GM18508 (cell line): ENCODE data around the gene GALNT18.

Source experiments
- ATAC-seq: cut with Tn5 transposase; IDR thresholded peaks from one replicate; pipeline ENCODE4 v1.9.1; 2021; ENCODE audit warnings: moderate number of reproducible peaks; ENCODE audit not compliant: insufficient read depth, unreplicated experiment

GALNT18 gene

DNA sequence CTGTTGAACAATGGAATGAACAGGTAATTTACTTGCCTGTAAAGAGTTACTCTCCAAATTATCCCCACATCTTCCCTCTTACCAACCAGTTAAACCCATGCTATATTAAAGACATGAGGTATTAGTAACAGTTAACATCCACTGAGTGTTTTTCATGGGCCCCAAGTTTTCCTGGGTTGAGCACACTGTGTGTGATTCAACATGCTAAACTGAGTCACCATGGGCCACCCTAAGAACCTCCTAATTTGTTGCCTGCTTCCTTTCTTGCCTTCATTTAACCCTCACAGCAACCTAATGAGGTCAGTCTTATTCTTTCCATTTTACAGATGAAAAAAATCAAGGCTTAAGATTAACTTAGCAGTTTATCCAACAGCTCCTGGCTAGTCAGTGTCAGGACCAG lies 51.0 kb downstream of the GALNT18 start:
- ATAC-seq: no peak

DNA sequence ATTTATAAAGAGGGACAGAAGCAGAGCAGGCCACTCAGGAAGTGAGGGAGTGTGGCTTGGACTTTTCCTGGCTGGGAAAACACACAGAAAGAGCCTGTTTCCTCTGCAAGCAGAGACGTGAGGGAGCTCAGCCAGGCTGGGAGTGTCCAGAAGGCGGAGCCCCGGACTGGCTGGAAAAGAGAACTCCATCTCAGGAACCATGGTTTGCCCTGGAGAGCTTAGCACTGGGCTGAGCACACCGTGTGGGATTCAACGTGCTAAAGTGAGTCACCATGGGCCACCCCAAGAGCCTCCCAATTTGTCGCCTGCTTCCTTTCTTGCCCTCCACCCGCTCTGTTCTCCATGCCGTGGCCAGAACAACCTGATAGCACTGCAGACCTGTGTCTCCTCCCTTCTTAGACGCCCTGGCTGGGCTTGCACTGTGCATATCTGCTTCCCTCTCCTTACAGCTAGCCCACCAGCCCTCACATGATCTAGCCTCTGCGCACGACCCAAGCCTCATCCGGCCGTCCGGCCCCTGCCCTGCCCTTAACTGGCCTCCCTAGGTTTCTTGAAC lies 51.8 kb downstream of the GALNT18 start:
- no peak for ATAC-seq

DNA sequence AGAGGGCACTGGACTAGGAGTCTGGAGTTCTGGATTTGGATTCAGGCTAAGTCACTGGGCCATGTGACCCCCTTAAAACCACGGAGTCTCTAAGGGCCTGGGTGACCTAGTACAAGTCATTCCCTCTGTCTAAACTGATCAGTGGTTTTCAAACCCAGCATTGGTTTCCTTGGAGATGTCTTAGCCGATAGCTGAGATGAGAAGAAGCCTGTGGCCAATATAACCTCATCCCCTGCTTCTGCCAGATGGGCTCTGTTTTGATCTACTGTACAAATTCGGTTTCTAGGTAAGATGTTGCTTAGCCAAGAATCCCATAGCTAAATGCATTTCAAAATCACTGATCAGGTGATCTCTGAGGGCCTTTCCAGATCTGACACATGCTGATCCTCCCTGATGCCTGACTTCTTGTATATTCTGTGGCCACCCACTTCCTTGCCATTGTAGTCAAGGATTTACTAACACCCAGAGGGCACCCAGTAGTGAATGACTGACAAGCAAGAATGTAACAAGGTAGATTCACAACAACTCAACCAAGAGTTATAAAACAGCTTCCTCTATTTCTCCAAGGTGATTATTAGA lies 53.1 kb downstream of the GALNT18 start:
- ATAC-seq: no peak

DNA sequence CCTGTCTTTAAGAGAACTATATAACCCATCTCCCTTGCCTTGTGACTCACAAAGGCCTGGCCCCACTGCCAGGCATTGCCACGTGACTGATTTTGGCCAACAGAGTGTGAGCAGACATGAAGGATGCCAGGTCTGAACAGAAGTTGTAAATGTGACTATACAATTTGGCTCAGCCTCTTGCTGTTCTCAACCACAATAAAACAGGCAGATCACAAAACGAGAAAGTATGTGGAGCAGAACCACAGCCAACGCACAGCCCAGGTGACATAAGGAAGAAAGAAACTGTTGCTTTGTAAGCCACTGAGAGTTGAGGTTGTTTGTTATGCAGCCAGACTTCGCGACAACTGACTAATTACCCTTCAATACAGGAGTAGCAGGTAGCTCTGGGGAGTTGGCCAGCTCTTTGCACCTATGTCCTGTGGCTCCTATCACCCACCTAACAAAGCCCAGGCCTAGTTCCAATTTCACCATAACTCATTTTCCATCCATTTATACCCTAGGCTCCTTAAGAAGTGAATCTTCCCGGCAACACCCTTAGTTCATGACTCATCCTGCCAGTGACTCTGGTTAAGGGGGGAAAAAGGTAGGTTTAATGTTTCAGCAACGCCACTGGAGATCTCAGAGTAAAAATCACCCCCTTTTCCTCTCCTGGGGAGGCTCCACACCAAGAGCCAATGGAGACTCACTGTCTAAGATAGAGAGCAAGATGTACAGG lies 53.7 kb downstream of the GALNT18 start:
- ATAC-seq: no peak

DNA sequence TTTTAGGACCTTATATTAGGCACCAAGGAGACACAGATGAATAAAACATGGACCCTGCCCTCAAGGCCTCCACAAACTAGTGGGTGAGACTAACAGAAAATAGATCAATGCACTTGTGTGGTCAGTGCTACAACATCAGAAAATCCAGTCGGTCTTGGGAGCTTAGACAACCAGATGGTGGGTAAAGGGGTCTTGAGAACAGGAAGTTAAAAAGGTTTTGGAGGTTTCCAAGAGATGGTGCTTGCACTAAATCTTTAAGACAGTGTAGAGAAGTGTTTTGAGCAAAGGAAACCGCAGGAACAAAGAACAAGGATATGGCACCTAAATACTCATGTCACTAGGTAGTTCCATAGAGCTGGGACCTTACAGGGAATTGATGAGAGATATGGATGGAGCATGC lies 56.2 kb downstream of the GALNT18 start:
- ATAC-seq: no peak

DNA sequence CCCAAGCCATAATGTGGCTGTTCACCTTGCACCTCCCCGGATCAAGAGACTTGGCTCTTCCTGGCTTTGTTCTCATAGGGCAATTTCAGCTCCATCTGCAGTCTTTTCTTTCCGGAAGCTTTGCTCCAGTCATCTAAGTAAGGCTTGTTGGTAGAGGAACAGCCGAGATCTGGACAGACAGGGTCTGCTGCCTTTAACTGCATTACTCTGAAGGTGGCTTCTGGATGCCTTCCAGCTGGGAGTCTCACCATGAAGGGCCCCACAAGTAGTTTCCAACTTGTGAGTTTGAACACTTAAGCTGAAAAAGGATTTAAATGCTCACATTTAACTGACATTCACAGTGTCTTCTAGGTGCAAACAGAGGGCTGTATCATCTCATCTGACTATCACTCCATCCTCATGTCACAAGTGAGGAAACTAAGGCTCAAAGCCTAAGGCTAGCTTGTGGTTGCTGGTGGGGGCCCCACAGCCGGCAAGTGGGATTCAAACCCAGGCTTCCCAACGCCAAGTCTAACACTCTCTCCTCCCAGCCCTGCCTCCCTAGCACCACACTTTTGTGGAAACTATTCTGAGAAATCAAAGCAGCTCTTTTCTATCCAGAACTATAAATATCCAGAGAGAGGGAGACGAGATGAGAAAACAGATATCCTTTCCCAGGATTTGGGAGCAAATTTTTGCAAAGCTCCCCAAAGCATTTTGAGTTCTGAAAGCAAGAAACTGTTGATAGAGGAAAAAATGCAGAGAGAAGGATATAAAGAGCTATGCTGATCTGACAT lies 58.4 kb downstream of the GALNT18 start:
- no peak for ATAC-seq

DNA sequence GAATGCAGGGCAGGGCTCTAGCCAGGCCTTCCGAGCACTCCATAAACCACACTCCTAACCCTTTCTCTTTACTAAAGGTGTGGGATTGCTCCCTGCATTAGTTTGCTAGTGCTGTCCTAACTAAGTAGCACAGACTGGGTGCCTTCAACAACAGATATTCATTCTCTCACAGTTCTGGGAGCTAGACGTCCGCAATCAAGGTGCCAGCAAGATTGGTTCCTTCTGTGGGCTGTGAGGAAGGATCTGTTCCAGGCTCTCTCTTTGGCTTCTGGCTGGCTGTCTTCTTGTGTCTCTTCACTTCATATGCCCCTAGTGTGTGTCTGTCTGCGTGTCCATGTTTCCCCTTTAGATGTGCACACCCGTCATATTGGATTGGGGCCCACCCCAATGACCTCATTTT lies 59.8 kb downstream of the GALNT18 start:
- ATAC-seq: no peak

DNA sequence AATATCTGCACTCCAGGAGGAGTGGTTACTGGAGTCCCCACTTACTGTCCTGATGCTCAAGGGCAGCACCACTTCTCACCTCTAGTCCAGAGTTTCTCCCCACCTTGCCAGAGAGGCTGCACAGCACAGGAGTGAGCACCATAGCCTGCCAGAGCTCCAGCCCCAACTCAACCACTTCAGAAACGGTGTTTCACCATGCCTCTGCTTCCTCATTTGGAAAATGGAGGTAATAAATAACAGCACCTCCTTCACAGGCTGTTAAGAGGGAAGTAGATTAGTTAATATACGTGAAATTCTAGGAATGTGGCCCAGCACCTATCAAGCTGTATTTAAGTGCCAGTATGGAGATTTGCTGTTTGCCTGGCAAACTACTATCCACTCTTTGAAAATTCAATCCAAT lies 63.0 kb downstream of the GALNT18 start:
- ATAC-seq: no peak

DNA sequence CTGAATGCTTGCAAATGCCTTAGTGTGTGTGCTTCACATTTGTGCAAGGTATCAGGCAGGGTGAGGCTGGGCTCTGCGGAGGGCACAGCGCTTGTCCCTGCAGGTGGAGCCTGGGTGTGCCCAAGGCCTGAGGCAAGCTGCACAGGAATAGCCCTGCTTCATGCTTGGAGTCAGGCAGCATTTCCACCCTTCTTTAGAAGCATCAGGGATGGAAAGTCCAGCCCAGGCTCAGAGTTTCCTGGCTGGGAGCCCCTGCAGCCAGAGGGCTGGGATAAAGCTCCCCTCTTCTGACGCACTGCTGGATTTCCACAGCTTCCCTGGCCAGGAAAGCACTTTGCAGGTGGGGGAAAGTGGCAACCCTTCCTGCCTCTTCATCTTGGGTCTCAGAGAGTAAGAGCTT lies 63.4 kb downstream of the GALNT18 start:
- ATAC-seq: no peak

DNA sequence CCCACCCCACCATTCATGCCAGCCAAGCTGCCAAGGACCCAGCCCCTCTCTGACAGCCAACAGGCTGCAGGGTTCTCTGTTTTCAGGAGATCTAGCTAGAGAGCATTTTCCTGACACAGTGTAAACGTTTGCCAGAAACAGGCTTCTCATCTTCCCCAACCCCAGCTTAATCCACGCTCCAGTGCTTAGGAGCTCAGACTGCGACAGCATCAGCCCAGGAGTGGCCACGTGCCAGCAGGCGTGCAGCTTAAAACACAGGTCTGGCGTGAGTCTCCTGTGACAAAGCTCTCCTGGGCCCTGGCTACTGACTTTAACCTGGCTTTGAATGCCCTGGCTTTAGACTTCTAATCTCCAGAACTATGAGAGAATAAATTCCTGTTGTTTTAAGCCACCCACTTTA lies 66.6 kb downstream of the GALNT18 start:
- ATAC-seq: no peak

DNA sequence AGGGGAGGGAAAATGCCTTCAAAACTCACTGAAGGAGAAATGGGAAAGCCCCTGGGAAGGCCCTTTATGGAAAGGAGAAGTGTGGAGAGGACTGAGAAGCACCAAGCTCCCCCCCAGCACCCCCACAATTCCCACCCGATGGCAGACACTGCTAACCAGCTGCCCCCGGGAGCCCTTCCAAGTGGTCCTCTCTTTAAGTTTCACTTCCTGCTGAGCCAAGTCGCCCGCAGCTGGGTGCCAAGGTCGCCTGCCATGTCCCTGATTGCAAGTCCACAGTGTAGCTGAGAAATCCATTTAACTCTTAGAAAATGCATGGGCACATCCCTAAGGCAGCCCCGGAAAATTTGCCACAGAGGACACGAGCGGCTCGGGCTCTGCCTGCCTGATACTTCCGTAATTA lies 68.2 kb downstream of the GALNT18 start:
- ATAC-seq: no peak

DNA sequence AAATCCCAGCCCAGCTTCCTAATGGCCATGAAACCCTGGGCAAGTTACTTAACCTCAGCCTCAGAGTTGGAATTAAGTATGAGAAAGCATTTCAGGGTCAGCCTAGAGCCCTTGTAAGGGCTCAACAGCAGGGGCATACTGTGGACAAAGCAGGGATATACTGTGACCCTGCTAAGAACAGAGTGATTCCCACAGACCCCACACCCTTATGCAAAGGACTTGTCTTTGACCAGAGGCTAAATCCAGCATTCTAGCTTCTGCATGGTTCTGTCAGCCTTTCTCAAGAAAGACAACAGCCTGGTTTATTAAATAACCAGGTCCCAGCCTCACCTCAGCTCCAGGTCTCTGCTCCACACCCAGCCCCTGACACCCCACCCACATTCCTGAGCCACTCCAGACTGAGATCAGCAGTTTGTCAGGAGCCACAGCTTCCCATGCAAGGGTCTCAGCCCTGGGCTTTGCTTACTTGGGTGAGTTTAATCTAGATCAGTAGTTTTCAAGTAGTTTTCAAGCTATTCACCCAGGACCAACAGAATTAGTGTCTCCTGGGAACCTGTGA lies 69.2 kb downstream of the GALNT18 start:
- ATAC-seq: no peak

DNA sequence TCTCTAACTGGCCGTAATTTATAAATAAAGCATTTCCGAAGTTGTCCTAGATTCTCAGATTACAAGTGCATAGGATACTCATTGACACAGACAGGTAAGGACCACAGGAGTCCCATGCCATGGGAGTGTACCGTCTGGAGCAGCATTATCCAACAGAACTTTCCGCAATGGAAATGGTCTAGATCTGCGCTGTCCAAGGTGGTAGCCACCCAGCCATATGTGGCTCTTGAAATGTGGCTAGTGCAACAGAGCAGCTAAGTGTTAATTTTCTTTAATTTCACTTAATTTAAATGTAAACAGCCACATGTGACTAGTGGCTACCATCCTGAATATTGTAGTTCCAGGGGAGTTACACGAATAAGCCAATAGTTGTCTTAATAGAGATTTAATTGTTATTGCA lies 71.3 kb downstream of the GALNT18 start:
- no peak for ATAC-seq

DNA sequence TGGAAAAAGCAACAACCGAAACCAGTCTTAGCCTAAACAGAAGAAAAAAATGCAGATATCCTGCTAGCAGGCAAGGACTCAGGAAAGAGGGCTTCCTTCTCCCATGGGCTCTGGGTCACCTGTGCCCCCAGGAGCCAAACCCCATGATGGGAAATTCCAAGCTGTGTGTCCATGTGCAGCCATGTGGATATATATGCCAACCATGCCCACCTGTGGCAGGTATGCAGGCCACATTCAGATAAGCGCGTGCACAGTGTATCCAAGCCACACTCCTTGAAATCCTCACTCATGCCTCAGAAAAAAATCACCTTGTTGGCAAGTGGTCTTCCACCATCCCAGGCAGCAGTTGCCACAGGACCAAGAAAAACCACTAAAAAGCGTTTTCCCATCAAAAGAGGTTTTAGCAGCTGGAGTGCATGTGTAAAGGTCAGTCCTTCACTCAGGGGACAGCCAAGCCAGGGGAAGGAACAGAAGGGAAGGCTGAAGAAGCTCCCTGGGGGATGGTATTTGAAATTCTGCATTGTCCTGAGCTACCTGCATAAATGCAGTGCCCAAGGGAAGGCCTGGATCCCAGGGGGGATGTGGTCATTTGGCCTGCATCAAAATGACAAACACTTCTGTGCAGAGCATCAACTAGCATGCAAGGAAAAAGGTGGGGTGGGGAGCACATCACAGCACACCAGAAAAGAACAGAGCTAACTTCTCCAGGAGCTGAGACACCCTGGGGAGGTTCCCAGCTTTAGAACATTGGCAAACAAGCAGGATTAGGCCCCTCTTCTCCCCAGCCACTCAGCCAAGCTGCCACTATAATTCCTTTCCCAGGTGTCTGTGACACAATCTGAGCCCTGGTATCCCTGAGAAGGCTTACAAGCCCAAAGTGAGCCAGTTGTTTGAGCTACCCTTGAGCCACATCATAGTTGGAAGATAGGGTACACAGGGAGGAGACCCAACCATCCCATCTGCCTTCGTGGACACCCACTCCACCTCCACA lies 76.2 kb downstream of the GALNT18 start:
- ATAC-seq: no peak

DNA sequence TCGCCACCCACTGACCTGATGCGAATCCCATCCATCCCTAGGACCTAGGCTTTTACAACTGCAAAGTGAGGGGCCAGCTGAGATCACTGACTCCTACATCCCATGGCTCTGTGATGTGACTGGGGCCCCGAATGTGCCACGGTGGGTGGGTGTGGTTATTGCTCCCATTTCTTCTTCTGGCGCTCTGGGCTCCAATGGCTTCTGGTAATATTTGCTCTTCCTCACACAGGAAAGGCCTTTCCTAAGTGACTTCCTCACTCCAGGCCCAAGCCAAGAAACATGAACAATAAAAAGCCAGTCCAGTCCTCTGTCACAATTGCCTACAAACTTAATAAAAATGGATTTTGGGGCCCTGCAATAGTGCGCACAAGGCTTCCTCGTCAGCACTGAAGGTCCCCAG lies 78.1 kb downstream of the GALNT18 start:
- ATAC-seq: no peak

DNA sequence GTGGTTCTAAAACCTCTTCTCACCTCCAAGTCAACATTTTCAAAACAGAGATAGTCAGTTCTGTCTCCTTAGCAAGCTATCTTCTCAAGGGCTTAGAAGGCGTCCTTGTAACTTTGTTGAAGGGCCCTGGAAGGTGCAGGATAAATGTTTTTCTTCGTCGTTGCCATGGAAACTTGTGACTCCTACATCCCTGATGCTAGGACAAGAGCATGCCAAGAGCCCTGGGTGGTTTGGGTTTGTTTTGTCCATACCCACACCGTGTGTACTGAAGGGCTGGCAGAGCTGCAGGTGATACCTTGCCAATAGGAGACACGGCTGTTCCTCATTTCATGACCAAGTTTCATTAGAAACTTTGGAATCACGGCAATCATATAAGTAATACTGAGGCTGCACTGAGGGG lies 81.6 kb downstream of the GALNT18 start:
- ATAC-seq: no peak

DNA sequence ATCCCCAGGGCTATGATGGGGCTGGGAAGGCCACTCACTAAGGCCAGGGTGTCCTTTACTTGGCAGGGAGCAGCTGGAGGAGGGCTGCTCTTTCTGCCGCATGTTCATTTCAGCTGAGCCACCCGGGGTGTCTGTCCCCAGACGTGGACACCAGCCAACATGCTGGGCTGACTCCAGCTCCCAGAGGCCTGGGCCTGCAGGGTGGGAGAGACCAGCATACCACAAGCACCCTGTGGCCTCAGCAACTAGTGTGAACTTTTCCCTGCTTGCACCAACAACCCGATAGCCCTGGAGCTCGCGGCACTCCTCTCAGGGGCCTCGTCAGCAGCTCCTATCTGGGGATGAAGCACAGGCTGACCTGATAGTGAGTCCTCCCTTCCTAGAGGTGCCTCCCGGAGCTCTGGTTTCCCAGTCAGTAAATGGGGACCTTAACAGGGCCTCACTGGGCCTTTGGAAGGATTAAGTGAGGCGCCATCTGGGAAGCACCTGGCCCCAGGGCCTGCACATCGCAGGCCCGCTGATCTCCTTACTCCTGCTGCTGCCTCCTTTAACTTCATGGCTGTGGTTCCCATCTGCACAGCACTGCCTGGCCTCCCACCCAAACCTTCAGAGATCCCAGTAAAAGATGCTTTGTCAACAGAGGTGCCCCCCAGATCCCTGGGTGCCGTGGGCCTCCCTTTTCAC lies 83.4 kb downstream of the GALNT18 start:
- ATAC-seq: no peak

DNA sequence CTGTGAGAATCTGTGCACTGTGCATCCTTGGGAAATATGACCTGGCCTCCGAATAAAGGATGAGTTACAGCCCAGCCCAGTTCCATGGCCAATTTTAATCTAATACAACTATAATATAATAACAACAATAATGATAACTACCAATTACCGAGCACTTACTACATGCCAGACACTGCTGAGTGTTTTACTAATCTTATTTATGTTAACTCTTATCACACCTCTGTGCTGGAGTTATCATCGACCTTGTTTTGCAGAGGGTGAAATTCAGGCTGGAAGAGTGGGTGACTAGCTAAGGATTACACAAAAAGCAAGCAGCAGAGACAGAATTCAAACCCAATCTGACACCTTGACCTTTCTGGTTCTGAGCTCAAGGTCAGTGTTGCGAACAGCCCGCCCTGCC lies 83.9 kb downstream of the GALNT18 start:
- ATAC-seq: no peak

DNA sequence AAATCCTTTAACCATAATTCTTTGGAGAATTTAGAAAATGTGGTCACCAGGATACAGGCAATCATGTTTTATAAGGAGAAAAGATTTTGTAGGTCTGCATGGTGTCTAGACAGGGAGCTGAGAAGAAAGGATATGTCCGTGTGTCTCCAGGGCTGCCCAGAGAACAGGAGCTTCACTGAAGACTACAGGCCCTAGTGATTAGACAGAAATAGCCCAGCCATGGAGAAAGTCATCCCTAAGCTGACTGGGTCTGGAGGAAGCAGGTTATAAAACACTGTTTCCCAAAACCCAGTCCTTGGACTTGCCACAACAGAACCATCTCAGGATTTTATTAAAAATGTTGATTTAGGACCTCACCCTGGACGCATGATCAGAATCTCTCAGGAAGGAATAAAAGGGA lies 84.4 kb downstream of the GALNT18 start:
- no peak for ATAC-seq
